GM23338 (cell line): ENCODE results near the gene MORN4. TPM values are rescaled to one million over a fixed set of nuclear protein-coding genes. Genes with fewer than 3 reads are reported as not detected.

Source experiments
- ATAC-seq: fragments of 200-7000 bp; cut with Tn5 transposase; 3 replicates; pipeline ENCODE4 v1.9.1; 2020
- DNase-seq: peaks from one replicate; pipeline ENCODE4 v3.0.0-alpha.2; 2015; ENCODE audit warnings: low spot score
- H2AFZ ChIP-seq: fragments of 200-600 bp; sonication (generic); 2 replicates; pipeline ENCODE4 v1.8.0; 2016; ENCODE audit warnings: antibody characterized with exemption, mild to moderate bottlenecking, moderate library complexity
- H3F3A ChIP-seq: fragments of 200-600 bp; sonication (generic); replicated peaks from 2 replicates; pipeline ENCODE4 v1.8.0; 2017; ENCODE audit warnings: antibody characterized with exemption, mixed run types, low read depth
- H3K27ac ChIP-seq: fragments of 200-600 bp; sonication (generic); 2 replicates; pipeline ENCODE4 v1.6.1; 2016; ENCODE audit warnings: low read depth
- H3K27me3 ChIP-seq: fragments of 200-600 bp; sonication (generic); 2 replicates; pipeline ENCODE4 v1.8.0; 2016; ENCODE audit warnings: mild to moderate bottlenecking, mixed run types, moderate library complexity; ENCODE audit not compliant: insufficient read depth
- H3K36me3 ChIP-seq: fragments of 200-600 bp; sonication (generic); 2 replicates; pipeline ENCODE4 v1.8.0; 2016; ENCODE audit warnings: mild to moderate bottlenecking; ENCODE audit not compliant: insufficient read depth
- H3K4me1 ChIP-seq: fragments of 200-600 bp; sonication (generic); 2 replicates; pipeline ENCODE4 v1.8.0; 2016; ENCODE audit warnings: mild to moderate bottlenecking, moderate library complexity; ENCODE audit not compliant: insufficient read depth
- H3K4me2 ChIP-seq: fragments of 200-600 bp; sonication (generic); 2 replicates; pipeline ENCODE4 v1.7.1; 2017; ENCODE audit warnings: mixed run types
- H3K4me3 ChIP-seq: fragments of 200-600 bp; sonication (generic); 2 replicates; pipeline ENCODE4 v1.6.1; 2016; ENCODE audit warnings: mixed run types
- H3K79me2 ChIP-seq: fragments of 200-600 bp; sonication (generic); replicated peaks from 2 replicates; pipeline ENCODE4 v1.8.0; 2017; ENCODE audit warnings: mild to moderate bottlenecking; ENCODE audit not compliant: insufficient read depth
- H3K9me2 ChIP-seq: fragments of 200-600 bp; sonication (generic); 2 replicates; pipeline ENCODE4 v1.8.0; 2017; ENCODE audit not compliant: insufficient read depth
- H4K20me1 ChIP-seq: fragments of 200-600 bp; sonication (generic); replicated peaks from 2 replicates; pipeline ENCODE4 v1.8.0; 2017; ENCODE audit warnings: mild to moderate bottlenecking; ENCODE audit not compliant: insufficient read depth
- H3K27ac Mint-ChIP-seq: 2 replicates; pipeline ENCODE4 v1.8.0; 2020; ENCODE audit warnings: inconsistent platforms, mild to moderate bottlenecking, moderate library complexity, mixed read lengths
- H3K27me3 Mint-ChIP-seq: 3 replicates; pipeline ENCODE4 v1.8.0; 2022; ENCODE audit warnings: low read depth, mild to moderate bottlenecking, moderate library complexity, mixed read lengths, inconsistent platforms; ENCODE audit not compliant: insufficient read depth, poor library complexity
- H3K36me3 Mint-ChIP-seq: 3 replicates; pipeline ENCODE4 v1.8.0; 2021; ENCODE audit warnings: low read depth, mild to moderate bottlenecking, inconsistent platforms, moderate library complexity, mixed read lengths
- H3K4me1 Mint-ChIP-seq: 3 replicates; pipeline ENCODE4 v1.8.0; 2020; ENCODE audit warnings: mild to moderate bottlenecking, inconsistent platforms, mixed read lengths
- H3K4me3 Mint-ChIP-seq: 3 replicates; pipeline ENCODE4 v1.8.0; 2021; ENCODE audit warnings: moderate library complexity, mild to moderate bottlenecking, inconsistent platforms, mixed read lengths
- H3K9me3 Mint-ChIP-seq: 3 replicates; pipeline ENCODE4 v1.8.0; 2020; ENCODE audit warnings: moderate library complexity, mild to moderate bottlenecking, inconsistent platforms, mixed read lengths
- CREB1 ChIP-seq: fragments of 250-450 bp; sonication (Bioruptor Pico); IDR thresholded peaks from 2 replicates; pipeline ENCODE4 v1.5.0; 2020; ENCODE audit warnings: low read depth, mild to moderate bottlenecking, moderate library complexity
- CTCF ChIP-seq, 2 experiments: fragments of 200-600 bp in 1 of 2; sonication (generic) in 1 of 2; conservative IDR thresholded peaks; 2 replicates each; pipeline versions ENCODE4 v1.5.1 to v1.6.1; 2016 to 2017; ENCODE audit warnings: antibody characterized with exemption in 2 of 2, low read depth in 2 of 2, mild to moderate bottlenecking in 2 of 2, moderate library complexity in 1 of 2
- EZH2 ChIP-seq: fragments of 200-600 bp; sonication (generic); IDR thresholded peaks from one replicate; pipeline ENCODE4 v1.8.0; 2017; ENCODE audit warnings: antibody characterized with exemption, mild to moderate bottlenecking, low read depth; ENCODE audit not compliant: unreplicated experiment
- EZH2phosphoT487 ChIP-seq: fragments of 200-600 bp; sonication (generic); IDR thresholded peaks from one replicate; pipeline ENCODE4 v1.8.1; 2018; ENCODE audit warnings: antibody characterized with exemption; ENCODE audit not compliant: unreplicated experiment
- JUNB ChIP-seq: IDR thresholded peaks from one replicate; pipeline ENCODE4 v1.6.1; 2016; ENCODE audit warnings: antibody characterized with exemption; ENCODE audit not compliant: unreplicated experiment
- POLR2AphosphoS5 ChIP-seq: IDR thresholded peaks from 2 replicates; pipeline ENCODE4 v1.6.1; 2016; ENCODE audit warnings: antibody characterized with exemption, low read depth
- STAT1 ChIP-seq: IDR thresholded peaks from one replicate; pipeline ENCODE4 v1.6.1; 2016; ENCODE audit warnings: antibody characterized with exemption; ENCODE audit not compliant: unreplicated experiment
- ZNF114 ChIP-seq: fragments of 250-450 bp; sonication (Bioruptor Pico); IDR thresholded peaks from 2 replicates; pipeline ENCODE4 v1.5.0; 2020; ENCODE audit warnings: mild to moderate bottlenecking, moderate library complexity
- ZNF331 ChIP-seq: fragments of 250-450 bp; sonication (Bioruptor Pico); IDR thresholded peaks from 2 replicates; pipeline ENCODE4 v1.5.0; 2020; ENCODE audit warnings: low read depth, mild to moderate bottlenecking, moderate library complexity
- polyA plus RNA-seq: library from polyadenylated mRNA; unstranded; fragments of >200 nt; fragmentation: Nextera tagmentation; extraction: Ambion mirVana; gene quantifications from 2 replicates; pipeline ENCODE4 v1.2.1, GENCODE V29; 2016
- total RNA-seq: library from RNA; depleted of rRNA; stranded (reverse); fragments of >200 nt; shearing (Covaris generic); gene quantifications from 2 replicates; pipeline ENCODE4 v1.2.3, GENCODE V29; 2014
- TF ChIP-seq, protein P1 (sequence below): fragments of 250-450 bp; sonication (Bioruptor Pico); IDR thresholded peaks from 2 replicates; pipeline ENCODE4 v1.5.0; 2020; ENCODE audit warnings: mild to moderate bottlenecking, moderate library complexity
- TF ChIP-seq, protein P2 (sequence below): IDR thresholded peaks from one replicate; pipeline ENCODE4 v1.6.1; 2018; ENCODE audit warnings: antibody characterized with exemption; ENCODE audit not compliant: unreplicated experiment
- TF ChIP-seq, protein P3 (sequence below): IDR thresholded peaks from 2 replicates; pipeline ENCODE4 v1.6.1; 2016; ENCODE audit warnings: antibody characterized with exemption

The MORN4 gene
- total and polyA plus RNA-seq, 2 experiments from 2014 or later: 9.0 to 50.0 TPM

GRCh38 chr10:97618733-97619132 lies 14.6 kb downstream of the MORN4 start:
- Histone ChIP-seq H3K9me2 (no peaks in the 10 kb centered on the region), H3K36me3 (no peaks in the 10 kb centered on the region), H3K4me2 (no peak overlapping the region), H3K27ac (0 out of 2 replicates have a peak overlapping the region, but pooled peaks have one; percentile 19), H3K79me2 (no peaks in the 10 kb centered on the region), H2AFZ (no peak overlapping the region), H3K27me3 (no peaks in the 10 kb centered on the region), H3F3A (no peaks in the 10 kb centered on the region), H3K4me1 (no peaks in the 10 kb centered on the region), H4K20me1 (peaks cover 3% of the 10 kb centered on the region), H3K4me3 (no peak overlapping the region)
- Mint-ChIP-seq H3K4me1 (no peaks in the 10 kb centered on the region), H3K27ac (no peak overlapping the region), H3K27me3 (peaks cover 2% of the 10 kb centered on the region), H3K9me3 (no peaks in the 10 kb centered on the region), H3K4me3 (no peak overlapping the region), H3K36me3 (no peaks in the 10 kb centered on the region)
- TF ChIP-seq JUNB: no peak
- TF ChIP-seq STAT1: no peak
- TF ChIP-seq POLR2AphosphoS5: no peak
- TF ChIP-seq CTCF (conservative IDR thresholded peaks at IDR 0.05; ENCODE audit: low read depth in 2 of 2): no peak
- no peak for TF ChIP-seq CREB1 (CRISPR knock-in tag)
- no peak for TF ChIP-seq ZNF331 (CRISPR knock-in tag)
- TF ChIP-seq, protein P1, sequence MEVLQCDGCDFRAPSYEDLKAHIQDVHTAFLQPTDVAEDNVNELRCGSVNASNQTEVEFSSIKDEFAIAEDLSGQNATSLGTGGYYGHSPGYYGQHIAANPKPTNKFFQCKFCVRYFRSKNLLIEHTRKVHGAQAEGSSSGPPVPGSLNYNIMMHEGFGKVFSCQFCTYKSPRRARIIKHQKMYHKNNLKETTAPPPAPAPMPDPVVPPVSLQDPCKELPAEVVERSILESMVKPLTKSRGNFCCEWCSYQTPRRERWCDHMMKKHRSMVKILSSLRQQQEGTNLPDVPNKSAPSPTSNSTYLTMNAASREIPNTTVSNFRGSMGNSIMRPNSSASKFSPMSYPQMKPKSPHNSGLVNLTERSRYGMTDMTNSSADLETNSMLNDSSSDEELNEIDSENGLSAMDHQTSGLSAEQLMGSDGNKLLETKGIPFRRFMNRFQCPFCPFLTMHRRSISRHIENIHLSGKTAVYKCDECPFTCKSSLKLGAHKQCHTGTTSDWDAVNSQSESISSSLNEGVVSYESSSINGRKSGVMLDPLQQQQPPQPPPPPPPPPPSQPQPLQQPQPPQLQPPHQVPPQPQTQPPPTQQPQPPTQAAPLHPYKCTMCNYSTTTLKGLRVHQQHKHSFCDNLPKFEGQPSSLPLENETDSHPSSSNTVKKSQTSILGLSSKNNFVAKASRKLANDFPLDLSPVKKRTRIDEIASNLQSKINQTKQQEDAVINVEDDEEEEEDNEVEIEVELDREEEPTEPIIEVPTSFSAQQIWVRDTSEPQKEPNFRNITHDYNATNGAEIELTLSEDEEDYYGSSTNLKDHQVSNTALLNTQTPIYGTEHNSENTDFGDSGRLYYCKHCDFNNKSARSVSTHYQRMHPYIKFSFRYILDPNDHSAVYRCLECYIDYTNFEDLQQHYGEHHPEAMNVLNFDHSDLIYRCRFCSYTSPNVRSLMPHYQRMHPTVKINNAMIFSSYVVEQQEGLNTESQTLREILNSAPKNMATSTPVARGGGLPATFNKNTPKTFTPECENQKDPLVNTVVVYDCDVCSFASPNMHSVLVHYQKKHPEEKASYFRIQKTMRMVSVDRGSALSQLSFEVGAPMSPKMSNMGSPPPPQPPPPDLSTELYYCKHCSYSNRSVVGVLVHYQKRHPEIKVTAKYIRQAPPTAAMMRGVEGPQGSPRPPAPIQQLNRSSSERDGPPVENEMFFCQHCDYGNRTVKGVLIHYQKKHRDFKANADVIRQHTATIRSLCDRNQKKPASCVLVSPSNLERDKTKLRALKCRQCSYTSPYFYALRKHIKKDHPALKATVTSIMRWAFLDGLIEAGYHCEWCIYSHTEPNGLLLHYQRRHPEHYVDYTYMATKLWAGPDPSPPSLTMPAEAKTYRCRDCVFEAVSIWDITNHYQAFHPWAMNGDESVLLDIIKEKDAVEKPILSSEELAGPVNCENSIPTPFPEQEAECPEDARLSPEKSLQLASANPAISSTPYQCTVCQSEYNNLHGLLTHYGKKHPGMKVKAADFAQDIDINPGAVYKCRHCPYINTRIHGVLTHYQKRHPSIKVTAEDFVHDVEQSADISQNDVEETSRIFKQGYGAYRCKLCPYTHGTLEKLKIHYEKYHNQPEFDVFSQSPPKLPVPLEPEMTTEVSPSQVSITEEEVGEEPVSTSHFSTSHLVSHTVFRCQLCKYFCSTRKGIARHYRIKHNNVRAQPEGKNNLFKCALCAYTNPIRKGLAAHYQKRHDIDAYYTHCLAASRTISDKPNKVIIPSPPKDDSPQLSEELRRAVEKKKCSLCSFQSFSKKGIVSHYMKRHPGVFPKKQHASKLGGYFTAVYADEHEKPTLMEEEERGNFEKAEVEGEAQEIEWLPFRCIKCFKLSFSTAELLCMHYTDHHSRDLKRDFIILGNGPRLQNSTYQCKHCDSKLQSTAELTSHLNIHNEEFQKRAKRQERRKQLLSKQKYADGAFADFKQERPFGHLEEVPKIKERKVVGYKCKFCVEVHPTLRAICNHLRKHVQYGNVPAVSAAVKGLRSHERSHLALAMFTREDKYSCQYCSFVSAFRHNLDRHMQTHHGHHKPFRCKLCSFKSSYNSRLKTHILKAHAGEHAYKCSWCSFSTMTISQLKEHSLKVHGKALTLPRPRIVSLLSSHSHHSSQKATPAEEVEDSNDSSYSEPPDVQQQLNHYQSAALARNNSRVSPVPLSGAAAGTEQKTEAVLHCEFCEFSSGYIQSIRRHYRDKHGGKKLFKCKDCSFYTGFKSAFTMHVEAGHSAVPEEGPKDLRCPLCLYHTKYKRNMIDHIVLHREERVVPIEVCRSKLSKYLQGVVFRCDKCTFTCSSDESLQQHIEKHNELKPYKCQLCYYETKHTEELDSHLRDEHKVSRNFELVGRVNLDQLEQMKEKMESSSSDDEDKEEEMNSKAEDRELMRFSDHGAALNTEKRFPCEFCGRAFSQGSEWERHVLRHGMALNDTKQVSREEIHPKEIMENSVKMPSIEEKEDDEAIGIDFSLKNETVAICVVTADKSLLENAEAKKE (CRISPR knock-in tag): no peak
- TF ChIP-seq, protein P2, sequence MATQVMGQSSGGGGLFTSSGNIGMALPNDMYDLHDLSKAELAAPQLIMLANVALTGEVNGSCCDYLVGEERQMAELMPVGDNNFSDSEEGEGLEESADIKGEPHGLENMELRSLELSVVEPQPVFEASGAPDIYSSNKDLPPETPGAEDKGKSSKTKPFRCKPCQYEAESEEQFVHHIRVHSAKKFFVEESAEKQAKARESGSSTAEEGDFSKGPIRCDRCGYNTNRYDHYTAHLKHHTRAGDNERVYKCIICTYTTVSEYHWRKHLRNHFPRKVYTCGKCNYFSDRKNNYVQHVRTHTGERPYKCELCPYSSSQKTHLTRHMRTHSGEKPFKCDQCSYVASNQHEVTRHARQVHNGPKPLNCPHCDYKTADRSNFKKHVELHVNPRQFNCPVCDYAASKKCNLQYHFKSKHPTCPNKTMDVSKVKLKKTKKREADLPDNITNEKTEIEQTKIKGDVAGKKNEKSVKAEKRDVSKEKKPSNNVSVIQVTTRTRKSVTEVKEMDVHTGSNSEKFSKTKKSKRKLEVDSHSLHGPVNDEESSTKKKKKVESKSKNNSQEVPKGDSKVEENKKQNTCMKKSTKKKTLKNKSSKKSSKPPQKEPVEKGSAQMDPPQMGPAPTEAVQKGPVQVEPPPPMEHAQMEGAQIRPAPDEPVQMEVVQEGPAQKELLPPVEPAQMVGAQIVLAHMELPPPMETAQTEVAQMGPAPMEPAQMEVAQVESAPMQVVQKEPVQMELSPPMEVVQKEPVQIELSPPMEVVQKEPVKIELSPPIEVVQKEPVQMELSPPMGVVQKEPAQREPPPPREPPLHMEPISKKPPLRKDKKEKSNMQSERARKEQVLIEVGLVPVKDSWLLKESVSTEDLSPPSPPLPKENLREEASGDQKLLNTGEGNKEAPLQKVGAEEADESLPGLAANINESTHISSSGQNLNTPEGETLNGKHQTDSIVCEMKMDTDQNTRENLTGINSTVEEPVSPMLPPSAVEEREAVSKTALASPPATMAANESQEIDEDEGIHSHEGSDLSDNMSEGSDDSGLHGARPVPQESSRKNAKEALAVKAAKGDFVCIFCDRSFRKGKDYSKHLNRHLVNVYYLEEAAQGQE: no peak
- no peak for TF ChIP-seq ZNF114 (CRISPR knock-in tag)
- TF ChIP-seq, protein P3, sequence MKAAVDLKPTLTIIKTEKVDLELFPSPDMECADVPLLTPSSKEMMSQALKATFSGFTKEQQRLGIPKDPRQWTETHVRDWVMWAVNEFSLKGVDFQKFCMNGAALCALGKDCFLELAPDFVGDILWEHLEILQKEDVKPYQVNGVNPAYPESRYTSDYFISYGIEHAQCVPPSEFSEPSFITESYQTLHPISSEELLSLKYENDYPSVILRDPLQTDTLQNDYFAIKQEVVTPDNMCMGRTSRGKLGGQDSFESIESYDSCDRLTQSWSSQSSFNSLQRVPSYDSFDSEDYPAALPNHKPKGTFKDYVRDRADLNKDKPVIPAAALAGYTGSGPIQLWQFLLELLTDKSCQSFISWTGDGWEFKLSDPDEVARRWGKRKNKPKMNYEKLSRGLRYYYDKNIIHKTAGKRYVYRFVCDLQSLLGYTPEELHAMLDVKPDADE: no peak
- TF ChIP-seq EZH2phosphoT487: no peak
- TF ChIP-seq EZH2: no peak
- DNase-seq (no peak), ATAC-seq (no peak)
